SK-N-SH treated with all-trans-retinoic acid at 6 μM for 48 hours (cell line): ENCODE results near the gene RNASEH2B.

ENCODE experiments used
- ATAC-seq: fragments of 200-7000 bp; cut with Tn5 transposase; 3 replicates; pipeline ENCODE4 v1.9.1; 2020; ENCODE audit warnings: mild to moderate bottlenecking, moderate library complexity
- ARNTL ChIP-seq: fragments of 450-650 bp; formaldehyde crosslinking; IDR thresholded peaks from 2 replicates; pipeline ENCODE4 v1.5.0; 2020; ENCODE audit warnings: low read depth, mild to moderate bottlenecking, moderate library complexity, borderline replicate concordance
- BACH2 ChIP-seq: fragments of 250-450 bp; sonication (Bioruptor Pico); IDR thresholded peaks from 2 replicates; pipeline ENCODE4 v1.9.0; 2021; ENCODE audit warnings: mild to moderate bottlenecking, borderline replicate concordance
- CSDC2 ChIP-seq: fragments of 250-450 bp; sonication (Bioruptor Pico); IDR thresholded peaks from 2 replicates; pipeline ENCODE4 v1.5.0; 2020; ENCODE audit warnings: mild to moderate bottlenecking, moderate library complexity
- ESRRG ChIP-seq: fragments of 250-450 bp; sonication (Bioruptor Pico); IDR thresholded peaks from 2 replicates; pipeline ENCODE4 v1.6.1; 2021; ENCODE audit warnings: mild to moderate bottlenecking
- GLIS3 ChIP-seq: fragments of 250-450 bp; sonication (Bioruptor Pico); IDR thresholded peaks from 2 replicates; pipeline ENCODE4 v1.5.0; 2020; ENCODE audit warnings: mild to moderate bottlenecking, moderate library complexity
- ISL1 ChIP-seq: fragments of 250-450 bp; sonication (Bioruptor Pico); IDR thresholded peaks from 2 replicates; pipeline ENCODE4 v2.1.2; 2022; ENCODE audit warnings: mild to moderate bottlenecking, moderate library complexity
- OSR1 ChIP-seq: fragments of 250-450 bp; sonication (Bioruptor Pico); IDR thresholded peaks from 2 replicates; pipeline ENCODE4 v1.8.0; 2022; ENCODE audit warnings: moderate library complexity, mild to moderate bottlenecking, inconsistent platforms
- POU6F1 ChIP-seq: fragments of 250-450 bp; sonication (Bioruptor Pico); IDR thresholded peaks from 2 replicates; pipeline ENCODE4 v1.8.0; 2021; ENCODE audit warnings: low read depth, mild to moderate bottlenecking, moderate library complexity, borderline replicate concordance
- PPARA ChIP-seq: fragments of 250-450 bp; sonication (Bioruptor Pico); IDR thresholded peaks from 2 replicates; pipeline ENCODE4 v1.5.0; 2020; ENCODE audit warnings: mild to moderate bottlenecking, borderline replicate concordance
- RARB ChIP-seq: fragments of 250-450 bp; sonication (Bioruptor Pico); IDR thresholded peaks from 2 replicates; pipeline ENCODE4 v1.8.0; 2021; ENCODE audit warnings: mild to moderate bottlenecking, moderate library complexity
- SNAI2 ChIP-seq: fragments of 250-450 bp; sonication (Bioruptor Pico); IDR thresholded peaks from 2 replicates; pipeline ENCODE4 v1.5.0; 2020; ENCODE audit warnings: mild to moderate bottlenecking, moderate library complexity
- TCF4 ChIP-seq: fragments of 250-450 bp; sonication (Bioruptor Pico); IDR thresholded peaks from 2 replicates; pipeline ENCODE4 v1.8.0; 2021; ENCODE audit warnings: mild to moderate bottlenecking, moderate library complexity, borderline replicate concordance
- TOX ChIP-seq: fragments of 250-450 bp; sonication (Bioruptor Pico); IDR thresholded peaks from 2 replicates; pipeline ENCODE4 v1.8.0; 2021; ENCODE audit warnings: mild to moderate bottlenecking, moderate library complexity, borderline replicate concordance
- TSHZ2 ChIP-seq: fragments of 250-450 bp; sonication (Bioruptor Pico); IDR thresholded peaks from 2 replicates; pipeline ENCODE4 v1.5.0; 2020; ENCODE audit warnings: mild to moderate bottlenecking, moderate library complexity
- ZC3H10 ChIP-seq: fragments of 250-450 bp; sonication (Bioruptor Pico); IDR thresholded peaks from 2 replicates; pipeline ENCODE4 v1.5.1; 2021; ENCODE audit warnings: mild to moderate bottlenecking, moderate library complexity
- ZFP3 ChIP-seq: fragments of 250-450 bp; sonication (Bioruptor Pico); IDR thresholded peaks from 2 replicates; pipeline ENCODE4 v1.5.0; 2020; ENCODE audit warnings: mild to moderate bottlenecking, moderate library complexity
- ZFP30 ChIP-seq: fragments of 450-650 bp; formaldehyde crosslinking; IDR thresholded peaks from 2 replicates; pipeline ENCODE4 v1.5.0; 2022; ENCODE audit warnings: mild to moderate bottlenecking, moderate library complexity
- ZNF565 ChIP-seq: fragments of 450-650 bp; formaldehyde crosslinking; conservative IDR thresholded peaks from 2 replicates; pipeline ENCODE4 v1.5.0; 2020; ENCODE audit warnings: low read depth, mild to moderate bottlenecking, moderate library complexity
- ZNF70 ChIP-seq: fragments of 450-650 bp; formaldehyde crosslinking; IDR thresholded peaks from 2 replicates; pipeline ENCODE4 v1.5.0; 2020; ENCODE audit warnings: mild to moderate bottlenecking, moderate library complexity
- ZNF8 ChIP-seq: fragments of 450-650 bp; formaldehyde crosslinking; IDR thresholded peaks from 2 replicates; pipeline ENCODE4 v1.5.0; 2020; ENCODE audit warnings: mild to moderate bottlenecking, moderate library complexity
- TF ChIP-seq, protein P1 (sequence below): fragments of 250-450 bp; sonication (Bioruptor Pico); IDR thresholded peaks from 2 replicates; pipeline ENCODE4 v1.5.1; 2020; ENCODE audit warnings: low read depth, mild to moderate bottlenecking, moderate library complexity
- TF ChIP-seq, protein P2 (sequence below): fragments of 250-450 bp; sonication (Bioruptor Pico); IDR thresholded peaks from 2 replicates; pipeline ENCODE4 v1.8.0; 2020; ENCODE audit warnings: mild to moderate bottlenecking, moderate library complexity, borderline replicate concordance

RNASEH2B gene

DNA sequence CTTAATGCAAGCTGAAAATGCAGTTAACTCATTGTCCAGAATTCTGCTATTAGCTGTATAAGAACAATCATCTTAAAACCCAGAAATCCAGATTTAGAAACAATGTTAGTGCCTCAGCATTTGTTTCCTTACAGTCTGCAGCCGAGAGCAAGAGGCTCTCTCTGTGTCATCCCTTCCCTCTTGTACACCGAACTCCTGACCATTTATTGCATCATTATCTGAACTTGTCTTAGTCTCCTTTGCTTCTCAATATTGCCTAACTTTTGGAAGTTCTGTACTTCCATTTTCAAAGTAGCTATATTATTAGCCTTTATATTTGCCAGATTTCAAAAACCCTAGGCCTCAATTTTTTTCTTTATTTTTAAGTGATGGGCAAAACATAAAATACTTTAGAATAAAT lies 27.1 kb downstream of the RNASEH2B start:
- no peak for TF ChIP-seq OSR1 (CRISPR knock-in tag)
- TF ChIP-seq, protein P1, sequence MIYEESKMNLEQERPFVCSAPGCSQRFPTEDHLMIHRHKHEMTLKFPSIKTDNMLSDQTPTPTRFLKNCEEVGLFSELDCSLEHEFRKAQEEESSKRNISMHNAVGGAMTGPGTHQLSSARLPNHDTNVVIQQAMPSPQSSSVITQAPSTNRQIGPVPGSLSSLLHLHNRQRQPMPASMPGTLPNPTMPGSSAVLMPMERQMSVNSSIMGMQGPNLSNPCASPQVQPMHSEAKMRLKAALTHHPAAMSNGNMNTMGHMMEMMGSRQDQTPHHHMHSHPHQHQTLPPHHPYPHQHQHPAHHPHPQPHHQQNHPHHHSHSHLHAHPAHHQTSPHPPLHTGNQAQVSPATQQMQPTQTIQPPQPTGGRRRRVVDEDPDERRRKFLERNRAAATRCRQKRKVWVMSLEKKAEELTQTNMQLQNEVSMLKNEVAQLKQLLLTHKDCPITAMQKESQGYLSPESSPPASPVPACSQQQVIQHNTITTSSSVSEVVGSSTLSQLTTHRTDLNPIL (CRISPR knock-in tag): no peak
- TF ChIP-seq, protein P2, sequence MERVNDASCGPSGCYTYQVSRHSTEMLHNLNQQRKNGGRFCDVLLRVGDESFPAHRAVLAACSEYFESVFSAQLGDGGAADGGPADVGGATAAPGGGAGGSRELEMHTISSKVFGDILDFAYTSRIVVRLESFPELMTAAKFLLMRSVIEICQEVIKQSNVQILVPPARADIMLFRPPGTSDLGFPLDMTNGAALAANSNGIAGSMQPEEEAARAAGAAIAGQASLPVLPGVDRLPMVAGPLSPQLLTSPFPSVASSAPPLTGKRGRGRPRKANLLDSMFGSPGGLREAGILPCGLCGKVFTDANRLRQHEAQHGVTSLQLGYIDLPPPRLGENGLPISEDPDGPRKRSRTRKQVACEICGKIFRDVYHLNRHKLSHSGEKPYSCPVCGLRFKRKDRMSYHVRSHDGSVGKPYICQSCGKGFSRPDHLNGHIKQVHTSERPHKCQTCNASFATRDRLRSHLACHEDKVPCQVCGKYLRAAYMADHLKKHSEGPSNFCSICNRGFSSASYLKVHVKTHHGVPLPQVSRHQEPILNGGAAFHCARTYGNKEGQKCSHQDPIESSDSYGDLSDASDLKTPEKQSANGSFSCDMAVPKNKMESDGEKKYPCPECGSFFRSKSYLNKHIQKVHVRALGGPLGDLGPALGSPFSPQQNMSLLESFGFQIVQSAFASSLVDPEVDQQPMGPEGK (CRISPR knock-in tag): no peak
- TF ChIP-seq POU6F1 (CRISPR knock-in tag): no peak
- no peak for TF ChIP-seq ZFP30 (CRISPR knock-in tag)
- TF ChIP-seq ZNF70 (CRISPR knock-in tag): no peak
- TF ChIP-seq TCF4 (CRISPR knock-in tag): no peak
- no peak for TF ChIP-seq GLIS3 (CRISPR knock-in tag)
- no peak for TF ChIP-seq ZNF8 (CRISPR knock-in tag)
- TF ChIP-seq ESRRG (CRISPR knock-in tag): no peak
- TF ChIP-seq CSDC2 (CRISPR knock-in tag): no peak
- TF ChIP-seq ISL1 (CRISPR knock-in tag): no peak
- ATAC-seq: no peak

DNA sequence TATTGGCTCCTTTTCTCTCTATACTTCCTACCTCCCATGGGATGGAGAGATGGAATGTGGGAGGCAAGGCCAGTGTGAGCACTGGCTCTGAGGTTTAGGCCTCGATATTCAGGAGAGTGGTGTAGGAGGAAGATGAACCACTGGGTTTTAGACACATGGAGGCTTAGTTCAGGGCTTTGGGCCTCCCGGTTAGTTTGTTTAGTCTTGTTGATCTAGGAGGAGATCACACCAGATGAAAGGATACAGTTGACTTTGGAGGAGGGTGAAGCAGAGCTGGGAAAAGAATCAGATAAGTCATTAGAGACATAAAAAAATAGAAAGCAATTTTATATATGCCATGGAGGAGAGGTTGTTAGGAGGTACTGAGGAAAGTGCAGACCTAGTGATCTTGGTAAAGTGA lies 30.9 kb downstream of the RNASEH2B start:
- no peak for ATAC-seq
- TF ChIP-seq ARNTL (CRISPR knock-in tag): no peak
- no peak for TF ChIP-seq RARB (CRISPR knock-in tag)
- no peak for TF ChIP-seq CSDC2 (CRISPR knock-in tag)
- TF ChIP-seq TOX (CRISPR knock-in tag): no peak
- TF ChIP-seq ZFP30 (CRISPR knock-in tag): no peak
- no peak for TF ChIP-seq SNAI2 (CRISPR knock-in tag)
- no peak for TF ChIP-seq ZNF8 (CRISPR knock-in tag)
- TF ChIP-seq, protein P2 (CRISPR knock-in tag): no peak
- TF ChIP-seq GLIS3 (CRISPR knock-in tag): no peak
- no peak for TF ChIP-seq TSHZ2 (CRISPR knock-in tag)
- TF ChIP-seq ZFP3 (CRISPR knock-in tag): no peak
- no peak for TF ChIP-seq OSR1 (CRISPR knock-in tag)

DNA sequence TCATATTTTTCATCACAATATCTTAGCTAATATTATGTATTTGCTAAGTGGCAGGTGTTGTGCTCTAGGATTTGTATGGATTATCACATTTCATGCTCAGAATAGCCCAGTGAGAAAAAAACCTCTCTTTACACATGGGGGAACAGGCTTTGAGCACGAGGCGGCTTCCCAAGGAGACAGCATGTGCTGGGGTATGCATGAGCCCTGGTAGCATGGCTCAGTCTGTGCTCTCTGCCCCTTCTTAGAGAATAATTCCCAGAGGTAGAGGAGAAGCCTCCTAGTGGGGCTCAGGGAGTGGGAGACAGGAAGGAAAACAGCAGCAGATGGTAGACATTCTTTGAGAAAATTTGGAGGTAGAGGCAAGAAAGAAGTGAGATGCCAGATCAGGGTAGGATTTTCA lies 31.6 kb downstream of the RNASEH2B start:
- TF ChIP-seq ISL1 (CRISPR knock-in tag) (no peak), ZNF70 (CRISPR knock-in tag) (no peak), ESRRG (CRISPR knock-in tag) (no peak), ZNF565 (no peak), TCF4 (CRISPR knock-in tag) (no peak), GLIS3 (CRISPR knock-in tag) (no peak), ZNF8 (CRISPR knock-in tag) (no peak), PPARA (CRISPR knock-in tag) (no peak), SNAI2 (CRISPR knock-in tag) (no peak), ARNTL (CRISPR knock-in tag) (no peak), ZC3H10 (CRISPR knock-in tag) (no peak), OSR1 (CRISPR knock-in tag) (no peak), POU6F1 (CRISPR knock-in tag) (no peak), ZFP30 (CRISPR knock-in tag) (no peak), BACH2 (CRISPR knock-in tag) (no peak), RARB (CRISPR knock-in tag) (no peak)
- TF ChIP-seq, protein P1 (CRISPR knock-in tag): no peak
- no peak for ATAC-seq
